ENCODE data around the gene ZBTB7C.

Gene ZBTB7C

GRCh38 chr18:48206887-48207286 lies 202.3 kb downstream of the ZBTB7C start:
- no peak for DNase-seq

GRCh38 chr18:48203961-48204666 lies 205.1 kb downstream of the ZBTB7C start:
- no peak for DNase-seq

DNA sequence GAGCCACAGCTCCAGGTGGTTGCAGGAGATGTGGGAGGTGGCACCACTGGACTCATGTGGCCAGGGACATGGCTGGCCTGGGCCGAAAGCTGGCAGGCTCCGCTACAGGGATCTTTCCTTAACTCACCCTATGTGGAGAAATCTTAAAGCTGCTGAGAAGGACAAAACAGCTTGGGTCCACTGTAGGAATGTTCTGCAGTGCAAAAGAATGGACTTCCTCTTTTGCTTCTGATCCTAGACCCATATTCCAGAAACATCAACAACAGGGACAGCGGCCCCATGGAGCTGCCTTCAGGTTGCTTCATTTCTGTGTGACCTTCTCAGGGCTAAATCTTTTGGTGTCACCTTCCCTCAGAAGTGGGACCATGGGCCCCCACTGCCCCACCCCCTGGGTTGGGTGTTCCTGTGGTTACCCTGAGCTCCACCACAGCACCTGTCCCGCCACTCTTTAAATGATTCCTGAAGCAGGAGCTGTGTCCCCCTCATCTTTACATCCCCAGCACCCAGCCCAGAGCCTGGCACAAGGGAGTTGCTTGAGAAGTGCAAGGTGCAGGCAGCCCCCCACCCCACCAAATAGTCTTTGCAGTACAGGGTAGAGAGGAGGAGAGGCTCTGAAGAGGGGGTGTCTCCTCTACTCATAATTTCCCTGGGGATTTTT lies 205.8 kb downstream of the ZBTB7C start:
- DNase-seq = no peak

- no peak for DNase-seq
These were observed 206.6 kb downstream of the ZBTB7C start for GRCh38 chr18:48202350-48203260.

- DNase-seq = no peak
These were observed 207.2 kb downstream of the ZBTB7C start for GRCh38 chr18:48202006-48202348.

DNA sequence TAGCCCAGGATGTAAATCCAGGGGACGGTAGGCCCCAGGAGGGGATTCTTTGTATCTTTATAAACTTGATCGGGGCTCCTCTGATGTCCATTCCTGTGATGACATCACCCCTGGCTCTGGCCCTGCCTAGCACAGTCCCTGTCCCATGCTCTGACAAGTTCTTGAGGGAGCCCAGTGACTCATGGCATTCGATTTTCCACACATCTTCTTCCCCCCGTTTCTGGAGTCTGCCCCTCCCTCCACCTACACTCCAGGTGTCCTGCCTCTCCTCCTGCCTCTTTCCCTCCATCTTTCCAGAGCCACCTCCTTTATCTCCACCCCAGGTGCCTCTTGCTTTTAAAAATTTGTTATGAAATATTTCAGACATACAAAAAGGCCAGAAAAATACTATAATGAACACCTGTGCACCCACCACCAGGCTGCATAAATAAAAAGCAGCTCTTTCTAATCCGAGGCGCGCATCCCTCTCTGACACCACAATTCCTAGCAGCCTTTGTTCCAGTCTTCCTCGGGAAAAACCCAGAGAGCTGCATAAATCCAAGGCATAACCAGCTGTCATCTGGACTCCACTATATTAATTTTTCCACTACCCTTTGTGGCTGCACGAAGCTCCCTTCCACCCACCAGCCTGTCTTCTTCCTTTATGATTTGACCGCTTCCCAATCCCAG lies 207.7 kb downstream of the ZBTB7C start:
- DNase-seq = no peak

DNA sequence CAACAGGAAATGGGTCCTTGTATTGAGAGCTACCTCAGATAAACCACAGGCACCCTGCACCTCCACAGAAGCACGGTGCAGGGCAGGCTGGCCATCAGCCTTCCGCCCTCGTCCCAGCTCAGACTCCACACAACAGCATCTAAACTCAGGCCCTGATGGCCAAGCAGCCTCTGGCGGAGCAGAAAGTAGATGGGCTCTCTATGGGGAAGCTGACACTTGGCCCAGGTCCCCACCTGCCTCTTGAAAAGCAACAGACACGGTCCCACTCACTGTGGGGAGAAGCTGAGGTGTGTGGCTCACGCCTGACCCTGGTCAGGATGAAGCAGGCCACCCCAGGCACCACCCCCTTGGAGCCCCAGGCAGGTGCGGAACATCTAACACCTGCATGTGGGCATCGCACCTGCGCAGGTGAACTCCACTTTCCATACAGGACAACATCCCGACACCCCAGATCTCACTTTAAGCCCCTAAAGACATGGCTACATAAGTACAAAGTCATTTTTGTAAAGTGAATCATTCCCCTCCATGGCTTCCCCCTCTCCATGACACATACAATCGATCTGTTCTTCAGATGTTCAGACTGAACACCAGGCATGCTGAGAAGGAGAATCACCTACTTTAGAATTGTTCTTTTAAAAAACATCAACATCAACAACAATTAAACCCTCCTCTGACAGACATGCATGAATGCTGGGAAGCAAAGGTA lies 208.4 kb downstream of the ZBTB7C start:
- no peak for DNase-seq

DNA sequence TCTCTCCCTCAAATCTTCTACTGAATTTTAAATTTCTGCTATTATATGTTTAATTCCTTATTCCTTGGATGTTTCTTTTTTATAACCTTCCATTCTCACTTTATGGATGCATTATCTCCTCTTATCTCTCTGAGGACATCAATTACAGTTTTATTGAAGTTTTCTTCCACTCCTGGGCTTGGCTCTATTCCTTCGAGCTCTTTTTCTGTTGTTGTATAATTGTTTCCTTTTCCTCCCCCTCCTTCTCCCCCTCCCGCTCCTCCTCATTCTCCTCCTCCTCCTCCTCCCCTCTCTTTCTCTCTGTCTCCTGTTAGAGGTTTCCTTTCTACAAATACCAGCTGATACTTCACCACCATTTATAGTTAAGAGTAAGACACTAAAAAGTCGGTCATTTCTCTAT lies 209.8 kb downstream of the ZBTB7C start:
- DNase-seq = no peak

- DNase-seq = no peak
These were observed 211.4 kb downstream of the ZBTB7C start for GRCh38 chr18:48197819-48198218.

GRCh38 chr18:48195787-48196186 lies 213.4 kb downstream of the ZBTB7C start:
- DNase-seq = no peak

DNA sequence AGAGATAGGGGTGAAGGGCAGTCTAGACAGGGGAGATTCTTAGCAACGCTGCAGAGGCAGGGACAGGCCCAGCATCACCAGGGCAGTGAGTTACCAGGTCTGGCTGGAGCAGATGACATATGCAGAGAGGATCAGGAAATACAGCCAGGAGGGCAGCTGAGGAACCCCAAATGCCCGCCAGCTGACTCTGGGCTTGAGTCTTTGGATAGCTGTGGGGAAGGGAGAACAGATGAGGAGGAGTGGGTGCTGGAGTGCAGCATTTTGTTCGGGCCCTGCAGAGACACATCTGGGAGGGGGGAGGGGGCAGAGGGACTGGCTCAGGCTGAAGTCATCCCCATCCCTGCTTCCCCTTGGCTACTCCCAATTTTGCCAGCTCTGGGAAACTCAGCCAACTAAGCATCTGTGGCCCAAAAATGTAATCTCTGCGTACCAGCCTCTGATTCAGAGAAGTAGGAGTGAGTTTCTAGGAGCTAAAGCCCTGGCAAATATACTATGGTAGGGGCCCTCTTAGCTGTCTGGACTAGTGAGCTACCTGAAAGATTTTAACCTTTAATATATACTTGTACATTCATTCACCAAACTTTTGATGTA lies 214.5 kb downstream of the ZBTB7C start:
- no peak for DNase-seq

DNA sequence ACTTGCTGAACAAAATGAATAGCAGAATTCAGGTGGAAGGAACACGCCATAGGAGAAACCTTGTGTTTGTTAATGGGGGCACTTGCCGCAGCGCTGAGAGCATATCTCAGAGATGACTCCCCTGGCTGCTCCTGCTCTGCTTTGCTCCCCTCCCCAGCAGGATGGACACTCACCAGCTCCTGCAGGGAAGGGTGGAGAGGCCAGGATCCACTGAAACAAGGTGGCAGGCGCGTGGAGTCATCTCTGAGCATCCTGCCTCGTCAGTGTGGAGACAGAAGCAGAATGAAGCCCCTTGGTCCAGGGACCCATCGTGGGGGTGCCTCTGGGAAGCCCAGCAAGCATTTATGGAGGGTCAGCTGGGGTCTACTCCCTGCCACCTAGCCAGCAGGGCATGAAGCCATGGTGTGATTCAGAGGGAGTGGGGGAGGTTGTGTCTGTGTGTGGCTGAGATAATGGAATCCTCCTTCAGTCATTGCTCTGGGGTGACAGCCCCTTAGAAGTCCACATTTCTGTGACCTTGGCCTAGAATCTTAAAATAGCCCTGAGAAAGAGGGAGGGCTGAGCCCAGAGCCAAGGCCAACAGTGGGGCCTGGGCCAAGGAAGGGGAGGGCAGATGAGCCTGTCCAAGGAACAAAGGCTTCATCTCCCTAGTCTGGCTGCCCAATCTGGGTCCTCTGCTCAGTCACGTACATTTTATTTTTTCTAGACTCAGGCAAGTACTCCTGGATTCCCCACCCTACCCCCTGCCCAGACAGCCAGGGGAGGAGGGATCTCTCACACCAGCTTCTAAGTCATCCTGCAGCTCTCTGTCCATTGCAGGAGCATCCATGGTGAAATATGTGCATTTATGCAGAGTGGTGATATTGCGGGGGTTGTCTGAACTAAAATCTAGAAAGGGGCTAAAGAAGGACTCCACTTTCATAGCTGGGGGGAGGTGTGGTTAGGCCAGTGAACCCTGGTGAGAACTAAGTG lies 215.4 kb downstream of the ZBTB7C start:
- DNase-seq = no peak

- DNase-seq = no peak
These were observed 216.6 kb downstream of the ZBTB7C start for GRCh38 chr18:48192542-48192941.

- DNase-seq = peak in 1 of 2 experiments; percentile 21
These were observed 217.7 kb downstream of the ZBTB7C start for GRCh38 chr18:48191494-48191893.

GRCh38 chr18:48190994-48191393 lies 218.2 kb downstream of the ZBTB7C start:
- DNase-seq = no peak

DNA sequence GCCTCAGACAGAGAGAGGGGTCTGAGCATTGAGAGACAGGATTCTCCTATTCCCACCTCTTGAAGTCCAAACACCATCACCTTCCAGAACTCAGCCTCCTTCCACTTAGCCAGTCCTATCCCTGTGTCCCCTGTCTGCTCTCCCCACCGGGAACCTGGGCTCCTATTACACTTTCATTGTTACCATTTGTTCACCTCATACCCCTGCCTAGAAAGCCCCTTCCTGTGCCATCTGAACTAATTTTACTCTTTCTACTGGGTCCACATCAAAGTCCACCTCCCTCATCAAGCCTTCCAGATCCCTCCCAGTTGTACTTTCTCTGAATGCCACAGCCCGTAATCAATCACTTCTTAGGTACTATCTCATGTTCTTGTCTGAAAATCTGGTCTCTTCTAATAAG lies 220.6 kb downstream of the ZBTB7C start:
- no peak for DNase-seq

- no peak for DNase-seq
These were observed 222.3 kb downstream of the ZBTB7C start for GRCh38 chr18:48186861-48187260.

GRCh38 chr18:48186131-48186766 lies 222.9 kb downstream of the ZBTB7C start:
- peak in 1 of 2 experiments; percentile 9 for DNase-seq

- DNase-seq = no peak
These were observed 225.1 kb downstream of the ZBTB7C start for GRCh38 chr18:48184118-48184517.

DNA sequence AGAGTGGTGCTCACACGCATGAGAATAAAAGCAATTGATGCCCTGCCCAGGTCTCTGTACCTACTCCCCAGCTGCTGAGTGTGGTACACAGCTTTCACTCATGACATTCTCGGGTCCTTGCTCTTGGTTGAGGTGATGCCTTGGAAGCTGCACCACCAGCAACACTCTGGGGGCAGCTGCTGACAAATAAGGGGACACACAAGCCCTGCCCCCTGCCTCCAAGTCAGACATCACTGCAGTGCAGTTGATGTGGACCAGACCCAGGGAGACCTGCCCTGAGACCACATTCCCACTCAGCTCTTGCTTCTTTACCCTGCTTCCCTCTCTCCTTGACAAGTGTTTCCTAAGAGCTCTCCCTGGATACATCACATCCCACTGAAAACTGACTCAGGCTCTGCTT lies 225.6 kb downstream of the ZBTB7C start:
- DNase-seq = no peak

All from NCI-H187 (cell line).